K562 (cell line): ENCODE data around the gene RPRM. TPM values are rescaled to one million over a fixed set of nuclear protein-coding genes. Genes with fewer than 3 reads are reported as not detected.

Source experiments
- ATAC-seq: fragments of 200-7000 bp; cut with Tn5 transposase; 3 replicates; pipeline ENCODE4 v1.9.1; 2020; ENCODE audit warnings: moderate library complexity
- BruUV-seq: library from RNA; stranded (reverse); fragments of 400-500 nt; replicated peaks from 2 replicates; lab custom pipeline; 2021; lab: Mats Ljungman, UMichigan
- CTCF ChIA-PET: fragments of 300-600 bp; formaldehyde crosslinking; extraction: SDS; loops from one replicate; lab custom pipeline; 2021; ENCODE audit warnings: low intra/inter-chr PET ratio; lab: Yijun Ruan, JAX
- POLR2A ChIA-PET: fragments of 300-600, 350-650 bp; sonication (Branson Sonifier 250); formaldehyde crosslinking; extraction: SDS; loops from one replicate; lab custom pipeline; 2021; ENCODE audit warnings: antibody characterized with exemption, inconsistent platforms; lab: Yijun Ruan, JAX
- DNase-seq, 4 experiments: peaks; one replicate each; pipeline versions ENCODE4 v3.0.0 to v3.0.0-alpha.2; 2011 to 2018; ENCODE audit warnings: low spot score in 3 of 4, mixed read lengths in 3 of 4; ENCODE audit errors: extremely low read depth in 1 of 4
- FAIRE-seq: peaks from 2 replicates; lab custom pipeline; 2011; peaks lifted over from hg19 to GRCh38; lab: Jason Lieb, UNC
- H2AFZ ChIP-seq: 2 replicates; pipeline ENCODE4 v1.6.0; 2011; ENCODE audit warnings: low read depth, low read length, control low read depth, inconsistent platforms
- H3K27ac ChIP-seq: fragments of 200-600 bp; 3 replicates; pipeline ENCODE4 v1.8.0; 2011; ENCODE audit warnings: low read depth, mild to moderate bottlenecking, control low read depth, inconsistent platforms, low read length, moderate library complexity, mixed read lengths; ENCODE audit errors: extremely low read depth
- H3K27me3 ChIP-seq, 2 experiments: fragments of 300-600 bp in 1 of 2; 2 replicates in 1 of 2; 3 replicates in 1 of 2; pipeline versions ENCODE4 v1.6.0 to v1.8.0; 2011; ENCODE audit warnings: inconsistent platforms in 2 of 2, low read length in 2 of 2, mild to moderate bottlenecking in 1 of 2, mixed read lengths in 1 of 2, moderate library complexity in 1 of 2; ENCODE audit not compliant: control insufficient read depth in 2 of 2, insufficient read depth in 2 of 2
- H3K36me3 ChIP-seq: fragments of 300-600 bp; 3 replicates; pipeline ENCODE4 v1.8.0; 2011; ENCODE audit warnings: mild to moderate bottlenecking, low read length, inconsistent platforms; ENCODE audit not compliant: control insufficient read depth, insufficient read depth
- H3K4me1 ChIP-seq, 2 experiments: fragments of 200-600 bp in 1 of 2; replicated peaks in 1 of 2; 2 replicates in 1 of 2; 3 replicates in 1 of 2; pipeline versions ENCODE4 v1.5.1 to v1.8.0; 2011; ENCODE audit warnings: inconsistent platforms in 2 of 2, low read length in 2 of 2, mild to moderate bottlenecking in 1 of 2, mixed read lengths in 1 of 2, moderate library complexity in 1 of 2; ENCODE audit not compliant: control insufficient read depth in 2 of 2, insufficient read depth in 2 of 2
- H3K4me2 ChIP-seq: 2 replicates; pipeline ENCODE4 v1.6.1; 2011; ENCODE audit warnings: low read length, control low read depth, inconsistent platforms, mixed read lengths; ENCODE audit not compliant: insufficient read depth
- H3K4me3 ChIP-seq: fragments of 200-600 bp; sonication (generic), shearing (Covaris generic); 2 replicates; pipeline ENCODE4 v1.5.1; 2016; ENCODE audit warnings: control low read depth, inconsistent platforms
- H3K79me2 ChIP-seq: fragments of 200-600 bp; 3 replicates; pipeline ENCODE4 v1.8.0; 2011; ENCODE audit warnings: low read length, inconsistent platforms; ENCODE audit not compliant: control insufficient read depth, insufficient read depth
- H3K9ac ChIP-seq, 2 experiments: 2 replicates each; pipeline versions ENCODE4 v1.6.0 to v1.6.1; 2011; ENCODE audit warnings: low read depth in 2 of 2, low read length in 2 of 2, control low read depth in 1 of 2, inconsistent platforms in 1 of 2, mild to moderate bottlenecking in 1 of 2, mixed read lengths in 1 of 2; ENCODE audit not compliant: insufficient read depth in 1 of 2
- H3K9me1 ChIP-seq: one replicate; pipeline ENCODE4 v1.6.0; 2011; ENCODE audit warnings: inconsistent platforms, mild to moderate bottlenecking, low read length, moderate library complexity; ENCODE audit not compliant: control insufficient read depth, insufficient read depth
- H3K9me3 ChIP-seq: replicated peaks from 2 replicates; pipeline ENCODE4 v1.5.1; 2011; ENCODE audit warnings: low read depth, low read length, inconsistent platforms; ENCODE audit not compliant: control insufficient read depth, insufficient read depth
- H4K20me1 ChIP-seq: replicated peaks from 2 replicates; pipeline ENCODE4 v1.6.1; 2011; ENCODE audit warnings: low read length, inconsistent platforms, mixed read lengths; ENCODE audit not compliant: control insufficient read depth, insufficient read depth
- ARID2 ChIP-seq: fragments of 450-650 bp; IDR thresholded peaks from 2 replicates; pipeline ENCODE4 v1.6.1; 2017; ENCODE audit warnings: antibody characterized with exemption, mild to moderate bottlenecking
- NR2C2 ChIP-seq, 2 experiments: fragments of 200-800 bp in 1 of 2; sonication (Bioruptor generic) in 1 of 2; sonication (generic) in 1 of 2; formaldehyde crosslinking in 1 of 2; IDR thresholded peaks; 2 replicates each; pipeline versions ENCODE4 v1.6.1 to v1.8.0; 2016 to 2022; ENCODE audit warnings: mild to moderate bottlenecking in 1 of 2, missing compliant biosample characterization in 1 of 2, missing genetic modification characterization in 1 of 2, missing genetic modification reagents in 1 of 2
- ZBTB7A ChIP-seq: IDR thresholded peaks from 2 replicates; pipeline ENCODE4 v1.6.1; 2011; ENCODE audit warnings: low read depth, mild to moderate bottlenecking, low read length, moderate library complexity, borderline replicate concordance; ENCODE audit not compliant: control insufficient read depth
- whole genome bisulfite sequencing: fragments of 100-300 bp; shearing (Covaris generic); methylation state at CpG from one replicate; pipeline ENCODE4 v1.1.6; 2016; ENCODE audit warnings: low coverage, mixed read lengths; ENCODE audit not compliant: insufficient coverage; ENCODE audit errors: missing lambda C conversion rate; 5-methylcytosine and 5-hydroxymethylcytosine counted together
- in situ Hi-C: fragments of 300-500 bp; cut with MboI; formaldehyde crosslinking; loops from 4 replicates; pipeline ENCODE4 v1.15.0; 2018; ENCODE audit warnings: inconsistent platforms, mixed read lengths
- intact Hi-C: fragments of 100-400 bp; cut with micrococcal nuclease; formaldehyde crosslinking; loops from 2 replicates; pipeline ENCODE4 v1.14.2; 2022
- polyA plus RNA-seq, 8 experiments: library from polyadenylated mRNA; depleted of rRNA in 4 of 8; stranded (reverse) in 5 of 8; unstranded in 3 of 8; fragments of >200 nt; fragmentation: Nextera tagmentation in 2 of 8; fragmentation: Illumina TruSeq in 1 of 8; extraction: Ambion mirVana in 2 of 8; extraction: Trizol in 1 of 8; gene quantifications; 2 replicates each; pipeline versions ENCODE4 v1.2.1 to v1.2.3, GENCODE V29; 2011 to 2014; ENCODE audit warnings: inconsistent platforms in 1 of 8, missing spikeins in 1 of 8
- total RNA-seq, 7 experiments: library from RNA; depleted of rRNA in 6 of 7; stranded (reverse); fragments of >200 nt in 6 of 7; fragmentation: Illumina TruSeq in 2 of 7; extraction: Trizol in 2 of 7; gene quantifications; 2 replicates each; pipeline versions ENCODE4 v1.2.1 to v1.2.3, GENCODE V29; 2011 to 2021; ENCODE audit warnings: low replicate concordance in 1 of 7
- TF ChIP-seq, protein P1 (sequence below), 2 experiments: IDR thresholded peaks; 2 replicates each; pipeline ENCODE4 v1.6.1; 2011; ENCODE audit warnings: borderline replicate concordance in 1 of 2, control low read depth in 1 of 2, low read depth in 1 of 2, low read length in 1 of 2, mild to moderate bottlenecking in 1 of 2, mixed read lengths in 1 of 2, moderate library complexity in 1 of 2; ENCODE audit not compliant: insufficient read depth in 1 of 2, insufficient read length in 1 of 2, poor library complexity in 1 of 2, severe bottlenecking in 1 of 2; ENCODE audit errors: extremely low read depth in 1 of 2

The RPRM gene
- total and polyA plus RNA-seq, 9 of the 15 experiments (the other 6 are each of a cell fraction or from before 2014, with no cell fraction given), result not detected

DNA sequence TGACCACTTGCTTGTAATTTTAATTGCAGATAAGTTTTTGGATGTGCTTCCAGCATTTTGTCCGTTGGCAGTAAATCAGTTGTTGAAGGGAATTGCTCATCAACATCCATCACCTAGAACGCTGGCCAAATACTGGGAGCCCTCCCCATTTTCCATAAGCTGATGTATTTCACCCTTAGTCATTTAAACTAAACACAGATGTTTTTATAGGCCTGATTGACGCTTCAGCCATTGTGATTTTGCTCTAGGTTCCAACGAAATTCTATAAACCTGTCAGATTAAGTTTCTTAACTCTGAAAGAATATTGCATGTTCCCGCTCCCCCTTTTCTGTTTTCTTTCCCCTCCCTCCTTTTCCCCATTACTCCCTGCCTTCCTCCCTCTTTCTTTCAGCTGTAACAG is 1.0 kb upstream of the RPRM start:
- no peaks in the 10 kb centered on the region for H3K36me3 ChIP-seq
- H3K4me2 ChIP-seq, result no peak overlapping the region
- no peaks in the 10 kb centered on the region for H3K9me3 ChIP-seq
- no peak for ATAC-seq
- no peak overlapping the region for H2AFZ ChIP-seq
- H4K20me1 ChIP-seq, result no peaks in the 10 kb centered on the region
- TF ChIP-seq NR2C2 (CRISPR knock-in tag; IDR thresholded peaks at IDR 0.05), result no peak
- TF ChIP-seq NR2C2 (tag; IDR thresholded peaks at IDR 0.05), result no peak
- TF ChIP-seq, protein P1, sequence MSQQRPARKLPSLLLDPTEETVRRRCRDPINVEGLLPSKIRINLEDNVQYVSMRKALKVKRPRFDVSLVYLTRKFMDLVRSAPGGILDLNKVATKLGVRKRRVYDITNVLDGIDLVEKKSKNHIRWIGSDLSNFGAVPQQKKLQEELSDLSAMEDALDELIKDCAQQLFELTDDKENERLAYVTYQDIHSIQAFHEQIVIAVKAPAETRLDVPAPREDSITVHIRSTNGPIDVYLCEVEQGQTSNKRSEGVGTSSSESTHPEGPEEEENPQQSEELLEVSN (IDR thresholded peaks at IDR 0.05; ENCODE audit: borderline replicate concordance in 1 of 2, extremely low read depth in 1 of 2, insufficient read depth in 1 of 2, insufficient read length in 1 of 2, low read depth in 1 of 2, low read length in 1 of 2, poor library complexity in 1 of 2, severe bottlenecking in 1 of 2), result no peak
- no peak for TF ChIP-seq ARID2
- TF ChIP-seq ZBTB7A, result no peak
- TF ChIP-seq, all 486 proteins: peak for 0
- Histone ChIP-seq H3K79me2 (no peaks in the 10 kb centered on the region), H3K27me3 (peaks cover 0 to 10% of the 10 kb centered on the region in 2 experiments; a peak in 2 of 5 replicates), H3K27ac (no peak overlapping the region), H3K4me3 (no peak overlapping the region), H3K9me1 (no peaks in the 10 kb centered on the region), H3K4me1 (peaks cover 0 to 15% of the 10 kb centered on the region in 2 experiments; a peak in 2 of 5 replicates), H3K9ac (no peak overlapping the region)
- ChIA-PET CTCF (interaction anchor here (1.4 kb wide), 1 partner anchor 738 kb away, joined by 4 read pairs; no protein-coding TSS in a partner anchor), POLR2A (no interaction called here)
- in situ Hi-C loops, result no loop called here
- FAIRE-seq (no peak), DNase-seq (no peak)
- WGBS, result 0% methylated on average over 5 of the region's 5 CpGs
- intact Hi-C loops, result no loop called here
- no TSS peak for BruUV-seq
